Neural cell (in vitro differentiated cells): ENCODE results near the gene RPL22. TPM values are rescaled to one million over a fixed set of nuclear protein-coding genes. Genes with fewer than 3 reads are reported as not detected.

Experiments
- H2AFZ ChIP-seq: fragments of 200-600, 300-800 bp; sonication (generic), shearing (Covaris generic); 2 replicates; pipeline ENCODE4 v1.6.0; 2014; ENCODE audit warnings: low read depth, mild to moderate bottlenecking, antibody characterized with exemption, low read length, moderate library complexity
- H3F3A ChIP-seq: fragments of 200-600 bp; shearing (Covaris generic); 2 replicates; pipeline ENCODE4 v1.6.1; 2016; ENCODE audit warnings: mild to moderate bottlenecking, moderate library complexity, mixed read lengths, antibody characterized with exemption, low read length; ENCODE audit not compliant: insufficient read depth, poor library complexity, severe bottlenecking
- H3K27ac ChIP-seq: fragments of 200-600, 300-800 bp; sonication (generic), shearing (Covaris generic); 2 replicates; pipeline ENCODE4 v1.5.1; 2014; ENCODE audit warnings: mild to moderate bottlenecking, low read length, moderate library complexity
- H3K27me3 ChIP-seq: fragments of 300-800, 200-600 bp; sonication (generic), shearing (Covaris generic); 2 replicates; pipeline ENCODE4 v1.6.0; 2014; ENCODE audit warnings: mild to moderate bottlenecking, low read depth, low read length, moderate library complexity; ENCODE audit not compliant: insufficient read depth
- H3K36me3 ChIP-seq: fragments of 300-800, 200-600 bp; sonication (generic), shearing (Covaris generic); 2 replicates; pipeline ENCODE4 v1.5.1; 2014; ENCODE audit warnings: mild to moderate bottlenecking, antibody characterized with exemption, low read length, moderate library complexity; ENCODE audit not compliant: insufficient read depth
- H3K4me2 ChIP-seq: fragments of 300-800, 200-600 bp; sonication (generic), shearing (Covaris generic); 2 replicates; pipeline ENCODE4 v1.6.0; 2014; ENCODE audit warnings: mild to moderate bottlenecking, low read length
- H3K4me3 ChIP-seq: fragments of 300-800, 200-600 bp; sonication (generic), shearing (Covaris generic); 2 replicates; pipeline ENCODE4 v1.5.1; 2014; ENCODE audit warnings: mild to moderate bottlenecking, low read length, moderate library complexity
- H3K79me2 ChIP-seq: fragments of 200-600 bp; shearing (Covaris generic); replicated peaks from 2 replicates; pipeline ENCODE4 v1.6.0; 2014; ENCODE audit warnings: mild to moderate bottlenecking, low read length, moderate library complexity; ENCODE audit not compliant: insufficient read depth
- H3K9ac ChIP-seq: fragments of 300-800, 200-600 bp; sonication (generic), shearing (Covaris generic); 2 replicates; pipeline ENCODE4 v1.6.1; 2016; ENCODE audit warnings: mild to moderate bottlenecking, low read length, mixed read lengths
- H3K9me2 ChIP-seq: fragments of 200-600 bp; shearing (Covaris generic); 2 replicates; pipeline ENCODE4 v1.6.1; 2016; ENCODE audit warnings: mild to moderate bottlenecking, low read length, mixed read lengths; ENCODE audit not compliant: insufficient read depth
- H3K9me3 ChIP-seq: fragments of 200-600, 300-800 bp; sonication (generic), shearing (Covaris generic); 2 replicates; pipeline ENCODE4 v1.6.1; 2016; ENCODE audit warnings: mild to moderate bottlenecking, mixed run types, low read length, moderate library complexity, mixed read lengths
- H4K20me1 ChIP-seq: fragments of 200-600 bp; shearing (Covaris generic); 2 replicates; pipeline ENCODE4 v1.6.1; 2016; ENCODE audit warnings: mild to moderate bottlenecking, mixed run types; ENCODE audit not compliant: insufficient read depth
- EP300 ChIP-seq: fragments of 450-650 bp; conservative IDR thresholded peaks from 2 replicates; pipeline ENCODE4 v1.6.1; 2014; ENCODE audit warnings: antibody characterized with exemption, mild to moderate bottlenecking, moderate library complexity; ENCODE audit not compliant: poor library complexity, severe bottlenecking
- EZH2 ChIP-seq: fragments of 200-600, 300-800 bp; shearing (Covaris generic), sonication (generic); IDR thresholded peaks from 2 replicates; pipeline ENCODE4 v1.6.1; 2014; ENCODE audit warnings: antibody characterized with exemption, low read length, borderline replicate concordance, mild to moderate bottlenecking; ENCODE audit not compliant: insufficient read depth, poor library complexity, severe bottlenecking
- MXI1 ChIP-seq: fragments of 450-650 bp; conservative IDR thresholded peaks from 2 replicates; pipeline ENCODE4 v1.6.1; 2014; ENCODE audit warnings: antibody characterized with exemption, mild to moderate bottlenecking; ENCODE audit not compliant: poor library complexity, severe bottlenecking
- POLR2AphosphoS5 ChIP-seq: IDR thresholded peaks from 2 replicates; pipeline ENCODE4 v1.6.1; 2012
- RAD21 ChIP-seq: fragments of 450-650 bp; conservative IDR thresholded peaks from 2 replicates; pipeline ENCODE4 v1.6.1; 2014; ENCODE audit warnings: antibody characterized with exemption, mild to moderate bottlenecking, moderate library complexity
- SMC3 ChIP-seq: fragments of 450-650 bp; conservative IDR thresholded peaks from 2 replicates; pipeline ENCODE4 v1.6.1; 2014; ENCODE audit warnings: antibody characterized with exemption, mild to moderate bottlenecking, moderate library complexity; ENCODE audit not compliant: poor library complexity
- TAF1 ChIP-seq: IDR thresholded peaks from 2 replicates; pipeline ENCODE4 v1.6.1; 2012; ENCODE audit warnings: low read depth
- polyA plus RNA-seq: library from polyadenylated mRNA; depleted of rRNA; stranded (reverse); fragments of >200 nt; gene quantifications from 2 replicates; pipeline ENCODE4 v1.2.3, GENCODE V29; 2014
- TF ChIP-seq, protein P1 (sequence below): IDR thresholded peaks from 2 replicates; pipeline ENCODE4 v1.6.1; 2012; ENCODE audit warnings: borderline replicate concordance
- TF ChIP-seq, protein P2 (sequence below): fragments of 450-650 bp; IDR thresholded peaks from 2 replicates; pipeline ENCODE4 v1.5.1; 2014; ENCODE audit warnings: antibody characterized with exemption, mild to moderate bottlenecking, moderate library complexity; ENCODE audit not compliant: poor library complexity, severe bottlenecking

The RPL22 gene
- polyA plus RNA-seq, 1 donor from 2014 or later, result 294 TPM

DNA sequence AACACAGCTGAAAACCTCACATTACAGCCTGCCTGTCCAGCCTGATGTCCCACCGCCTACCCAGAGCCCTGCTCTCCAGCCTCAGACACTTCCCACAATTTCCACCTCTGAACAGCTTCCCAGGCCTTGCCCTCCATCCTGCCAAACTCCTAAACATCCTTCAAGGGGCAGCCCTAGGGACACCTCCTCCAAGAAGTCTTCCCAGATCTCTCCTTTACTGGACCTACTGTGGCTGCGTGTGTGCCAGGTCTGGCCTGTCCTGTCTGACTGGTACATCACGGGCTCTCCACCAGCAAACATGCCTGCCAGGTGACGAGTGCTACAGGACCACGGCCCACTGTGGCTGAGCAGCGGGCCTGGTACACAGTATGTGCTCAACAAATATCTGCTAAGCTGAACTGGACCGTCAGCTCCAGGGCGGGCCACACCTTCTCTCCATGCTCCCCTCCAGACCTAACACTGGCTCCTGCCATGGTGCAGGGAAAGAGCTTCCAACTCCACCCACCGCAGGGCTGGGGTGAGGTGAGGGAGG, 48.0 kb downstream of the RPL22 start:
- H4K20me1 ChIP-seq, result no peaks in the 10 kb centered on the region
- H3K27ac ChIP-seq, result no peak overlapping the region
- no peaks in the 10 kb centered on the region for H3K36me3 ChIP-seq
- H3K9me3 ChIP-seq, result no peaks in the 10 kb centered on the region
- H3K27me3 ChIP-seq, result peaks cover 16% of the 10 kb centered on the region
- no peaks in the 10 kb centered on the region for H3K9me2 ChIP-seq
- no peaks in the 10 kb centered on the region for H3K79me2 ChIP-seq
- H3F3A ChIP-seq, result no peaks in the 10 kb centered on the region
- no peak overlapping the region for H3K4me2 ChIP-seq
- no peak overlapping the region for H2AFZ ChIP-seq
- H3K4me3 ChIP-seq, result no peak overlapping the region
- TF ChIP-seq, protein P1, sequence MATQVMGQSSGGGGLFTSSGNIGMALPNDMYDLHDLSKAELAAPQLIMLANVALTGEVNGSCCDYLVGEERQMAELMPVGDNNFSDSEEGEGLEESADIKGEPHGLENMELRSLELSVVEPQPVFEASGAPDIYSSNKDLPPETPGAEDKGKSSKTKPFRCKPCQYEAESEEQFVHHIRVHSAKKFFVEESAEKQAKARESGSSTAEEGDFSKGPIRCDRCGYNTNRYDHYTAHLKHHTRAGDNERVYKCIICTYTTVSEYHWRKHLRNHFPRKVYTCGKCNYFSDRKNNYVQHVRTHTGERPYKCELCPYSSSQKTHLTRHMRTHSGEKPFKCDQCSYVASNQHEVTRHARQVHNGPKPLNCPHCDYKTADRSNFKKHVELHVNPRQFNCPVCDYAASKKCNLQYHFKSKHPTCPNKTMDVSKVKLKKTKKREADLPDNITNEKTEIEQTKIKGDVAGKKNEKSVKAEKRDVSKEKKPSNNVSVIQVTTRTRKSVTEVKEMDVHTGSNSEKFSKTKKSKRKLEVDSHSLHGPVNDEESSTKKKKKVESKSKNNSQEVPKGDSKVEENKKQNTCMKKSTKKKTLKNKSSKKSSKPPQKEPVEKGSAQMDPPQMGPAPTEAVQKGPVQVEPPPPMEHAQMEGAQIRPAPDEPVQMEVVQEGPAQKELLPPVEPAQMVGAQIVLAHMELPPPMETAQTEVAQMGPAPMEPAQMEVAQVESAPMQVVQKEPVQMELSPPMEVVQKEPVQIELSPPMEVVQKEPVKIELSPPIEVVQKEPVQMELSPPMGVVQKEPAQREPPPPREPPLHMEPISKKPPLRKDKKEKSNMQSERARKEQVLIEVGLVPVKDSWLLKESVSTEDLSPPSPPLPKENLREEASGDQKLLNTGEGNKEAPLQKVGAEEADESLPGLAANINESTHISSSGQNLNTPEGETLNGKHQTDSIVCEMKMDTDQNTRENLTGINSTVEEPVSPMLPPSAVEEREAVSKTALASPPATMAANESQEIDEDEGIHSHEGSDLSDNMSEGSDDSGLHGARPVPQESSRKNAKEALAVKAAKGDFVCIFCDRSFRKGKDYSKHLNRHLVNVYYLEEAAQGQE, result no peak
- no peak for TF ChIP-seq EZH2
- TF ChIP-seq, protein P2, sequence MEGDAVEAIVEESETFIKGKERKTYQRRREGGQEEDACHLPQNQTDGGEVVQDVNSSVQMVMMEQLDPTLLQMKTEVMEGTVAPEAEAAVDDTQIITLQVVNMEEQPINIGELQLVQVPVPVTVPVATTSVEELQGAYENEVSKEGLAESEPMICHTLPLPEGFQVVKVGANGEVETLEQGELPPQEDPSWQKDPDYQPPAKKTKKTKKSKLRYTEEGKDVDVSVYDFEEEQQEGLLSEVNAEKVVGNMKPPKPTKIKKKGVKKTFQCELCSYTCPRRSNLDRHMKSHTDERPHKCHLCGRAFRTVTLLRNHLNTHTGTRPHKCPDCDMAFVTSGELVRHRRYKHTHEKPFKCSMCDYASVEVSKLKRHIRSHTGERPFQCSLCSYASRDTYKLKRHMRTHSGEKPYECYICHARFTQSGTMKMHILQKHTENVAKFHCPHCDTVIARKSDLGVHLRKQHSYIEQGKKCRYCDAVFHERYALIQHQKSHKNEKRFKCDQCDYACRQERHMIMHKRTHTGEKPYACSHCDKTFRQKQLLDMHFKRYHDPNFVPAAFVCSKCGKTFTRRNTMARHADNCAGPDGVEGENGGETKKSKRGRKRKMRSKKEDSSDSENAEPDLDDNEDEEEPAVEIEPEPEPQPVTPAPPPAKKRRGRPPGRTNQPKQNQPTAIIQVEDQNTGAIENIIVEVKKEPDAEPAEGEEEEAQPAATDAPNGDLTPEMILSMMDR, result no peak
- no peak for TF ChIP-seq RAD21
- TF ChIP-seq TAF1, result no peak
- no peak for TF ChIP-seq EP300
- TF ChIP-seq MXI1, result no peak
- no peak for TF ChIP-seq POLR2AphosphoS5
- no peak for TF ChIP-seq SMC3
- no peak overlapping the region for H3K9ac ChIP-seq

DNA sequence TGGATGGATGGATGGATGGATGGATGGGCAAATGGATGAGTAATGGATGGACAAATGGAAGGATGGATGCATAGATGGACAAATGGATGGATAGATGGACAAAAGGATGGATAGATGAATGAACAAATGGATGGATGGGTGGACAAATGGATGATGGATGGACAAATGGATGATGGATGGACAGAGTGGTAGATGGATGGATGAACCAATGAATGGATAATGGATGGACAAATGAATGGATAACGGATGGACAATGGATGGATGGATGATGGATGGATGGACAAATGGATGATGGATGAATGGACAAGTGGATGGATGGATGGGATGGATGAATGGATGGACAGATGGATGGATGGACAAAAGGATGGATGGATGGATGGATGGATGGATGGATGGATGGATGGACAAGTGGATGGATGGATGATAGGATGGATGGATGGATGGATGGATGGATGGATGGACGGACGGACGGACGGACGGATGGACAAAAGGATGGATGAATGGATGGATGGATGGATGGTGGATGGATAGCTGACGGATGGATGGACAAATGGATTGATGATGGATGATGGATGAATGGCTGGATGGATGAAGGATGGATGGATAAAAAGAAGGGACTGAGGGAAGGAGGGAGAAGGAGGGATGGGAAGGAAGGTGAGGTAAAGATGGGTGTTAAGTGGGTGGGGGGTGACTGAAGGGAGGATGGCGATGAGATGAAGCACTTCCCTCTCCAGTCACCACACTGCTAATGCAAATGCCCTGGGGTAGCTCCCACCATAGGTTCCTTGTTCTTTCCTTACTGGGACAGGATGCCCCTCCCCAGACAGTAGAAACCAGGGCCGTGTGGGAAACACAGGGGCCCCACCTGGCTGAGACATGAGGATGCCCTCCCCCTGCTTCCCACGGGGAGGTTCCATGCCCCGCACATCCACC, 49.1 kb downstream of the RPL22 start:
- Histone ChIP-seq H3K27me3 (peaks cover 16% of the 10 kb centered on the region), H3K27ac (no peak overlapping the region), H3F3A (no peaks in the 10 kb centered on the region), H3K4me3 (no peak overlapping the region), H3K9me2 (no peaks in the 10 kb centered on the region), H3K9ac (no peak overlapping the region), H3K36me3 (no peaks in the 10 kb centered on the region), H4K20me1 (no peaks in the 10 kb centered on the region), H3K79me2 (no peaks in the 10 kb centered on the region), H3K4me2 (no peak overlapping the region), H3K9me3 (no peaks in the 10 kb centered on the region), H2AFZ (no peak overlapping the region)
- TF ChIP-seq TAF1 (no peak), RAD21 (no peak), SMC3 (no peak), MXI1 (no peak), EP300 (no peak), EZH2 (no peak)
- TF ChIP-seq, protein P2, result no peak
